GM12878 (cell line): ENCODE results near the gene COL15A1. TPM values are rescaled to one million over a fixed set of nuclear protein-coding genes. Genes with fewer than 3 reads are reported as not detected.

Source experiments
- CEBPB ChIP-seq, 2 experiments: fragments of 150-350 bp in 1 of 2; IDR thresholded peaks; 2 replicates each; pipeline ENCODE4 v1.6.1; 2012 to 2014; ENCODE audit warnings: low read depth in 2 of 2, low read length in 2 of 2, borderline replicate concordance in 1 of 2, inconsistent platforms in 1 of 2
- EED ChIP-seq: sonication (generic); IDR thresholded peaks from 2 replicates; pipeline ENCODE4 v1.6.1; 2016; ENCODE audit warnings: antibody characterized with exemption, low read depth
- EGR1 ChIP-seq, 2 experiments: IDR thresholded peaks; 1 replicate in 1 of 2; 2 replicates in 1 of 2; pipeline ENCODE4 v1.6.1; 2011 to 2012; ENCODE audit warnings: low read depth in 2 of 2, low read length in 2 of 2, borderline replicate concordance in 1 of 2, mild to moderate bottlenecking in 1 of 2, moderate library complexity in 1 of 2
- EP300 ChIP-seq, 2 experiments: fragments of 150-350 bp in 1 of 2; IDR thresholded peaks; 2 replicates each; pipeline ENCODE4 v1.6.1; 2011 to 2012; ENCODE audit warnings: low read depth in 2 of 2, low read length in 2 of 2, borderline replicate concordance in 1 of 2, improper control_type of control experiment in 1 of 2, inconsistent platforms in 1 of 2; ENCODE audit not compliant: control insufficient read depth in 1 of 2
- HDAC2 ChIP-seq: fragments of 200-600 bp; sonication (generic); IDR thresholded peaks from 2 replicates; pipeline ENCODE4 v1.6.1; 2017
- KAT2A ChIP-seq: conservative IDR thresholded peaks from 2 replicates; pipeline ENCODE4 v1.6.1; 2011; ENCODE audit warnings: low read depth, low read length; ENCODE audit not compliant: control insufficient read depth
- KDM1A ChIP-seq: fragments of 200-600 bp; sonication (generic); IDR thresholded peaks from 2 replicates; pipeline ENCODE4 v1.6.1; 2016; ENCODE audit warnings: borderline replicate concordance
- MTA3 ChIP-seq: IDR thresholded peaks from 2 replicates; pipeline ENCODE4 v1.6.1; 2012; ENCODE audit warnings: low read length, inconsistent platforms, borderline replicate concordance
- NFXL1 ChIP-seq: fragments of 450-650 bp; IDR thresholded peaks from 2 replicates; pipeline ENCODE4 v1.6.1; 2017; ENCODE audit warnings: antibody characterized with exemption, mild to moderate bottlenecking, borderline replicate concordance
- NFYB ChIP-seq: IDR thresholded peaks from 2 replicates; pipeline ENCODE4 v1.6.1; 2011; ENCODE audit warnings: low read depth, mild to moderate bottlenecking, low read length, improper control_type of control experiment, moderate library complexity; ENCODE audit not compliant: insufficient read depth
- NR2C1 ChIP-seq: fragments of 450-650 bp; IDR thresholded peaks from 2 replicates; pipeline ENCODE4 v1.6.1; 2017; ENCODE audit warnings: antibody characterized with exemption, mild to moderate bottlenecking, moderate library complexity
- POLR2A ChIP-seq: IDR thresholded peaks from 2 replicates; pipeline ENCODE4 v1.6.1; 2011; ENCODE audit warnings: low read depth, mild to moderate bottlenecking, low read length
- POU2F2 ChIP-seq: IDR thresholded peaks from 3 replicates; pipeline ENCODE4 v1.6.1; 2011; ENCODE audit warnings: low read depth, mild to moderate bottlenecking, low read length, borderline replicate concordance
- RUNX3 ChIP-seq: IDR thresholded peaks from 2 replicates; pipeline ENCODE4 v1.6.1; 2012; ENCODE audit warnings: low read length, inconsistent platforms
- SIN3A ChIP-seq: IDR thresholded peaks from 2 replicates; pipeline ENCODE4 v1.6.1; 2012; ENCODE audit warnings: low read depth, low read length, improper control_type of control experiment
- SKIL ChIP-seq: fragments of 450-650 bp; IDR thresholded peaks from 2 replicates; pipeline ENCODE4 v1.6.1; 2017; ENCODE audit warnings: mild to moderate bottlenecking, low read depth, inconsistent platforms; ENCODE audit not compliant: poor library complexity, severe bottlenecking
- SMC3 ChIP-seq: IDR thresholded peaks from 2 replicates; pipeline ENCODE4 v1.6.1; 2011; ENCODE audit warnings: low read length, improper control_type of control experiment, borderline replicate concordance
- TAF1 ChIP-seq: IDR thresholded peaks from 2 replicates; pipeline ENCODE4 v1.6.1; 2011; ENCODE audit warnings: mild to moderate bottlenecking, low read depth, low read length, borderline replicate concordance
- TCF12 ChIP-seq: IDR thresholded peaks from 2 replicates; pipeline ENCODE4 v1.6.1; 2011; ENCODE audit warnings: low read depth, mild to moderate bottlenecking, low read length
- USF2 ChIP-seq: IDR thresholded peaks from 2 replicates; pipeline ENCODE4 v1.6.1; 2011; ENCODE audit warnings: low read depth, low read length, improper control_type of control experiment, borderline replicate concordance
- ZBED1 ChIP-seq: IDR thresholded peaks from 2 replicates; pipeline ENCODE4 v1.6.1; 2016; ENCODE audit warnings: borderline replicate concordance
- ZBTB33 ChIP-seq: fragments of 450-650 bp; IDR thresholded peaks from 2 replicates; pipeline ENCODE4 v1.6.1; 2017; ENCODE audit warnings: mild to moderate bottlenecking
- polyA plus RNA-seq, 11 experiments: library from polyadenylated mRNA; depleted of rRNA in 4 of 11; unstranded in 6 of 11; stranded (reverse) in 5 of 11; fragments of >200 nt; fragmentation: Nextera tagmentation in 4 of 11; fragmentation: Illumina TruSeq in 1 of 11; extraction: Ambion mirVana in 4 of 11; extraction: Trizol in 1 of 11; gene quantifications; 1 replicate in 1 of 11; 2 replicates in 10 of 11; pipeline versions ENCODE4 v1.2.1 to v1.2.3, GENCODE V29; 2011 to 2016; ENCODE audit warnings: inconsistent platforms in 2 of 11, missing spikeins in 2 of 11, low read depth in 1 of 11
- total RNA-seq, 4 experiments: library from RNA; depleted of rRNA in 3 of 4; stranded (reverse); fragments of >200 nt in 3 of 4; fragmentation: Illumina TruSeq in 1 of 4; extraction: Trizol in 1 of 4; gene quantifications; 2 replicates each; pipeline versions ENCODE4 v1.2.1 to v1.2.3, GENCODE V29; 2013 to 2021
- TF ChIP-seq, protein P1 (sequence below): IDR thresholded peaks from 2 replicates; pipeline ENCODE4 v1.6.1; 2012; ENCODE audit warnings: low read depth, low read length, improper control_type of control experiment

The COL15A1 gene
- total and polyA plus RNA-seq, 10 of the 15 experiments (the other 5 are each of a cell fraction or from before 2014, with no cell fraction given), result 0.01 to 0.28 (median 0.06) TPM; not detected in 2

- TF ChIP-seq, protein P1, sequence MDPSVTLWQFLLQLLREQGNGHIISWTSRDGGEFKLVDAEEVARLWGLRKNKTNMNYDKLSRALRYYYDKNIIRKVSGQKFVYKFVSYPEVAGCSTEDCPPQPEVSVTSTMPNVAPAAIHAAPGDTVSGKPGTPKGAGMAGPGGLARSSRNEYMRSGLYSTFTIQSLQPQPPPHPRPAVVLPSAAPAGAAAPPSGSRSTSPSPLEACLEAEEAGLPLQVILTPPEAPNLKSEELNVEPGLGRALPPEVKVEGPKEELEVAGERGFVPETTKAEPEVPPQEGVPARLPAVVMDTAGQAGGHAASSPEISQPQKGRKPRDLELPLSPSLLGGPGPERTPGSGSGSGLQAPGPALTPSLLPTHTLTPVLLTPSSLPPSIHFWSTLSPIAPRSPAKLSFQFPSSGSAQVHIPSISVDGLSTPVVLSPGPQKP, result no peak
- TF ChIP-seq NR2C1 (no peak), MTA3 (peak; percentile 68), SMC3 (no peak), POLR2A (no peak), EP300 (IDR thresholded peaks at IDR 0.05; ENCODE audit: borderline replicate concordance in 1 of 2, control insufficient read depth in 1 of 2, low read depth in 2 of 2, low read length in 2 of 2) (peak; percentile 75 to 93; a peak in 3 of 4 replicates), ZBTB33 (no peak), TCF12 (peak; percentile 93), ZBED1 (0 out of 2 replicates have a peak, but pooled peaks have one; percentile 45), SIN3A (no peak), EGR1 (IDR thresholded peaks at IDR 0.05; ENCODE audit: borderline replicate concordance in 1 of 2, low read depth in 2 of 2, low read length in 2 of 2) (no peak), TAF1 (no peak), USF2 (no peak), SKIL (peak; percentile 49), RUNX3 (peak; percentile 97), KDM1A (no peak), NFYB (no peak), NFXL1 (no peak), HDAC2 (no peak), CEBPB (IDR thresholded peaks at IDR 0.05; ENCODE audit: borderline replicate concordance in 1 of 2, low read depth in 2 of 2, low read length in 2 of 2) (no peak), POU2F2 (peak; percentile 66; the same call in 1 of the 3 replicates), KAT2A (no peak), EED (peak; percentile 97)
Measured at GRCh38 chr9:99118782-99119466, 175.2 kb downstream of the COL15A1 start (continued).
